ENCODE measurements around the gene MACROD2. TPM values are rescaled to one million over a fixed set of nuclear protein-coding genes. Genes with fewer than 3 reads are reported as not detected.

Gene MACROD2
- total and polyA plus RNA-seq, 4 donors: 13.0 to 67.1 (median 20.7) TPM

GRCh38 chr20:14838663-14839628, 843.6 kb downstream of the MACROD2 start:
- TF ChIP-seq CTCF (IDR thresholded peaks at IDR 0.05; ENCODE audit: control extremely low read depth, extremely low read depth): no peak
- Histone ChIP-seq H3K27ac (ENCODE audit: low read depth in 1 of 2, low read length in 1 of 2) (no peak overlapping the region), H3K4me3 (no peak overlapping the region), H3K36me3 (ENCODE audit: control insufficient read depth in 4 of 4, insufficient read depth in 4 of 4, low read length in 4 of 4) (no peaks in the 10 kb centered on the region), H3K27me3 (ENCODE audit: control insufficient read depth in 3 of 3, insufficient read depth in 3 of 3, low read length in 2 of 3) (no peaks in the 10 kb centered on the region), H3K9ac (ENCODE audit: insufficient read depth in 1 of 2, low read length in 2 of 2) (no peak overlapping the region), H3K9me3 (ENCODE audit: control insufficient read depth in 4 of 4, insufficient read depth in 3 of 4, low read length in 3 of 4) (no peaks in the 10 kb centered on the region), H3K4me1 (ENCODE audit: control insufficient read depth in 5 of 5, insufficient read depth in 5 of 5, low read length in 5 of 5) (no peaks in the 10 kb centered on the region)
- 69 to 71% methylated on average over 7 of the region's 7 CpGs for WGBS, 2 donors
- no peak for DNase-seq
- ATAC-seq (ENCODE audit: insufficient read depth, low FRiP score): no peak

- Histone ChIP-seq H3K4me3 (no peak overlapping the region), H3K36me3 (ENCODE audit: control insufficient read depth in 4 of 4, insufficient read depth in 4 of 4, low read length in 4 of 4) (no peaks in the 10 kb centered on the region), H3K4me1 (ENCODE audit: control insufficient read depth in 5 of 5, insufficient read depth in 5 of 5, low read length in 5 of 5) (no peaks in the 10 kb centered on the region), H3K27me3 (ENCODE audit: control insufficient read depth in 3 of 3, insufficient read depth in 3 of 3, low read length in 2 of 3) (no peaks in the 10 kb centered on the region), H3K27ac (ENCODE audit: low read depth in 1 of 2, low read length in 1 of 2) (no peak overlapping the region), H3K9me3 (ENCODE audit: control insufficient read depth in 4 of 4, insufficient read depth in 3 of 4, low read length in 3 of 4) (no peaks in the 10 kb centered on the region), H3K9ac (ENCODE audit: insufficient read depth in 1 of 2, low read length in 2 of 2) (no peak overlapping the region)
- ATAC-seq (ENCODE audit: insufficient read depth, low FRiP score) (peak; percentile 11), DNase-seq (peak in 1 of 3 donors; percentile 30)
- 48 to 70% methylated on average over 2 of the region's 2 CpGs for whole genome bisulfite sequencing, 2 donors
- no peak for TF ChIP-seq CTCF (IDR thresholded peaks at IDR 0.05; ENCODE audit: control extremely low read depth, extremely low read depth)
Measured at GRCh38 chr20:14845199-14846160, 850.2 kb downstream of the MACROD2 start.

GRCh38 chr20:14848806-14849205, 853.5 kb downstream of the MACROD2 start:
- Histone ChIP-seq H3K27me3 (ENCODE audit: control insufficient read depth in 3 of 3, insufficient read depth in 3 of 3, low read length in 2 of 3) (no peaks in the 10 kb centered on the region), H3K36me3 (ENCODE audit: control insufficient read depth in 4 of 4, insufficient read depth in 4 of 4, low read length in 4 of 4) (no peaks in the 10 kb centered on the region), H3K4me1 (ENCODE audit: control insufficient read depth in 5 of 5, insufficient read depth in 5 of 5, low read length in 5 of 5) (no peaks in the 10 kb centered on the region), H3K4me3 (no peak overlapping the region), H3K9ac (ENCODE audit: insufficient read depth in 1 of 2, low read length in 2 of 2) (no peak overlapping the region), H3K27ac (ENCODE audit: low read depth in 1 of 2, low read length in 1 of 2) (no peak overlapping the region), H3K9me3 (ENCODE audit: control insufficient read depth in 4 of 4, insufficient read depth in 3 of 4, low read length in 3 of 4) (no peaks in the 10 kb centered on the region)
- 87 to 89% methylated on average over 4 of the region's 4 CpGs for WGBS, 2 donors
- ATAC-seq (ENCODE audit: insufficient read depth, low FRiP score): no peak
- no peak for DNase-seq
- no peak for TF ChIP-seq CTCF (IDR thresholded peaks at IDR 0.05; ENCODE audit: control extremely low read depth, extremely low read depth)

All from lung (tissue), 12 donors.